Aorta (tissue), 5 donors: ENCODE results near the gene SIAH1. TPM values are rescaled to one million over a fixed set of nuclear protein-coding genes. Genes with fewer than 3 reads are reported as not detected.
"Not testable (repeated sequence)": the region's sequence is repeated elsewhere in the genome, so short reads cannot be mapped to it uniquely, and the experiment has no call there.

Experiments
- ATAC-seq: fragments of 200-7000 bp; cut with Tn5 transposase; one replicate; pipeline ENCODE4 v1.9.1; 2022; ENCODE audit warnings: moderate library complexity; ENCODE audit not compliant: low FRiP score
- DNase-seq, 2 donors: peaks; one replicate each; pipeline ENCODE4 v3.0.0-alpha.2; 2020
- H3K27ac ChIP-seq, 2 donors: one replicate each; pipeline ENCODE4 v1.5.1; 2013; ENCODE audit warnings: low read length in 2 of 2, mild to moderate bottlenecking in 2 of 2, moderate library complexity in 2 of 2, control low read depth in 1 of 2, inconsistent platforms in 1 of 2, low read depth in 1 of 2
- H3K27me3 ChIP-seq, 2 donors: one replicate each; pipeline ENCODE4 v1.6.1; 2013; ENCODE audit warnings: control low read depth in 1 of 2, low read length in 1 of 2, mild to moderate bottlenecking in 1 of 2, moderate library complexity in 1 of 2; ENCODE audit not compliant: insufficient read depth in 2 of 2, control insufficient read depth in 1 of 2
- H3K36me3 ChIP-seq, 2 donors: one replicate each; pipeline ENCODE4 v1.6.1; 2013; ENCODE audit warnings: control low read depth in 1 of 2, low read length in 1 of 2, mild to moderate bottlenecking in 1 of 2; ENCODE audit not compliant: insufficient read depth in 2 of 2, control insufficient read depth in 1 of 2
- H3K4me1 ChIP-seq, 2 donors: one replicate each; pipeline ENCODE4 v1.6.1; 2013; ENCODE audit warnings: low read length in 2 of 2, control low read depth in 1 of 2, mild to moderate bottlenecking in 1 of 2, moderate library complexity in 1 of 2; ENCODE audit not compliant: insufficient read depth in 2 of 2, control insufficient read depth in 1 of 2
- H3K4me3 ChIP-seq, 2 donors: one replicate each; pipeline ENCODE4 v1.5.1; 2013; ENCODE audit warnings: low read length in 2 of 2, control low read depth in 1 of 2, mild to moderate bottlenecking in 1 of 2
- H3K9me3 ChIP-seq: one replicate; pipeline ENCODE4 v1.6.1; 2013; ENCODE audit warnings: mild to moderate bottlenecking, low read length; ENCODE audit not compliant: control insufficient read depth
- WGBS, 2 donors: extraction: QIAGEN DNeasy Blood & Tissue Kit; methylation state at CpG; one replicate each; pipeline ENCODE4 v1.1.7; 2013; 5-methylcytosine and 5-hydroxymethylcytosine counted together
- intact Hi-C, 2 donors: fragments of 100-400 bp; cut with DNase I; formaldehyde crosslinking; loops; one replicate each; pipeline versions ENCODE4 v1.14.2 to v1.15.0; 2022
- polyA plus RNA-seq, 2 donors: library from polyadenylated mRNA; stranded (reverse); fragments of 200-250 nt; gene quantifications; one replicate each; pipeline ENCODE4 v1.2.3, GENCODE V29; 2013
- total RNA-seq, 2 donors: library from RNA; stranded (reverse); fragmentation: NEBNext Ultra II Directional; extraction: Animal tissue kit (Norgen Biotek cat#: 25700); gene quantifications; one replicate each; pipeline ENCODE4 v1.2.1, GENCODE V29; 2021
- donor health status: healthy with polysubstance abuse.
- donor health status: Bipolar disorder and iron deficiency.
- donor health status: DM: no; HTN: no; CAD: no.
- donor health status: DM: no; HTN: no; CAD: no.
- donor health status: DM: yes; HTN: yes; CAD: no.

The SIAH1 gene
- total and polyA plus RNA-seq, 4 donors = 12.7 to 24.3 (median 19.6) TPM

DNA sequence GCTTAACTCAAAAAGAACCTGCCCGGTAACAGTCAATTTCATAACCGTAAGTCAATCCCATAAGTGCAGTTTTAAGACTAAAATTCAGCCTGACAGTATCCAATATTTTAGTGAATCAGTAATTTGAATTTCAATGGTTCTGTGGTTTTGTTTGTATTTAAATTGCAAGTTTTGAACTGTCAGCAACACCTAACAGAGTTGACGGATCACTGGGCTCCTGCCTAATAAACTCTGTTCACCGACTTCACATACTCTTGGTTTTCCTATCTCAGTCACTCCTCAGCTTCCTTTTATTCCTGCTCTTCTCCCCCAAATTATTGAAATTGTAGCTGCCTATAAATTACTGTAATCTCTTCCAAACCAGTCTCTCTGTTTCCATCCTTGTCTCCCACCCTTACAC, 12.5 kb downstream of the SIAH1 start:
- DNase-seq (no peak), ATAC-seq (no peak)
- Histone ChIP-seq H3K9me3 (no peaks in the 10 kb centered on the region), H3K4me1 (peaks cover 1 to 15% of the 10 kb centered on the region in 2 donors), H3K36me3 (no peaks in the 10 kb centered on the region), H3K4me3 (no peak overlapping the region), H3K27me3 (no peaks in the 10 kb centered on the region), H3K27ac (no peak overlapping the region)
- 96 to 97% methylated on average over 4 of the region's 4 CpGs for WGBS, 2 donors
- intact Hi-C loops = no loop called here

DNA sequence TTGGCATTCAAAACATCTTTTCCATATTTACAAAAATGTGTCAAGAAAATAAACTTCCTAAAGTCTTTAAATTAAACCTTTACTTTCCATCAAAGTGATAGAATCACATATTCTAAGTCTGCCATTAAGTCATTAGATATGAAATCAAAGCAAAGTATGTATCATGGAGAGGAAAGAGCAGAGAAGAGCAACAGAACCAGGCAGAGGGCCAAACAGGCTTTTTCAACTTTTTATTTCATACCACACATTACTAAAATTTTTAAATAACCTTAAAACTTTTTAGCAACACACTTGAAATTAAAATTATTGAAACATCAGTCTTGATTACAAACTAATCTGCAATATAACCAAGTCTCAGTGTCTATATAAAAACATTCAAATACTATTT, 13.8 kb downstream of the SIAH1 start:
- intact Hi-C loops = no loop called here
- H3K27ac ChIP-seq = no peak overlapping the region
- ATAC-seq (no peak), DNase-seq (no peak)
- peaks cover 6 to 15% of the 10 kb centered on the region in 2 donors for H3K4me1 ChIP-seq
- H3K4me3 ChIP-seq = no peak overlapping the region
- no peaks in the 10 kb centered on the region for H3K9me3 ChIP-seq
- no peaks in the 10 kb centered on the region for H3K36me3 ChIP-seq
- H3K27me3 ChIP-seq = no peaks in the 10 kb centered on the region

DNA sequence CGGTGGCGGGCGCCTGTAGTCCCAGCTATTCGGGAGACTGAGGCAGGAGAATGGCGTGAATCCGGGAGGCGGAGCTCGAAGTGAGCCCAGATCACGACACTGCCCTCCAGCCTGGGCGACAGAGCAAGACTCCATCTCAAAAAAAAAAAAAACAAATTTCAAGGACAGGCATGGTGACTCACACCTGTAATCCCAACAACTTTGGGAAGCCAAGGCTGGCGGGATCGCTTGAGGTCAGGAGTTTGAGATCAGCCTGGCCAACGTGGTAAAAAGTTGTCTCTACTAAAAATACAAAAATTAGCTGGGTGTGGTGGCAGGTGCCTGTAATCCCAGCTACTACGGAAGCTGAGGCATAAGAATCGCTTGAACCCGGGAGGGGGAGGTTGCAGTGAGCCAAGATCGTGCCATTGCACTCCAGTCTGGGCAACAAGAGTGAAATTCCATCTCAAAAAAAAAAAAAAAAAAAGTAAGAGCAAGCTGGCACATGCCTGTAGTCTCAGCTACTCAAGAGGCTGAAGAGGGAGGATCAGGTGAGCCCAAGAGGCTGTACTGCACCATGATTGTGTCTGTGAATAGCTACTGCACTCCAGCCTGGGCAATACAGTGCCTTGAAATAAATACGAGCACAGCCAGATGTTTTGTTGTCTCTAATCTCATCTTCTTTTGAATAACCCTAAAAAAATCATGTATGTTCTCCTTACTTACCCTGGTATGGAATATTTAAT, 14.4 kb downstream of the SIAH1 start:
- WGBS, 2 donors = 76 to 77% methylated on average over 18 of the region's 18 CpGs
- H3K9me3 ChIP-seq, intact Hi-C loops, ATAC-seq, H3K36me3 ChIP-seq, H3K4me3 ChIP-seq, H3K27me3 ChIP-seq, DNase-seq, H3K27ac ChIP-seq: not testable (repeated sequence)
- H3K4me1 ChIP-seq = peaks cover 6 to 15% of the 10 kb centered on the region in 2 donors

DNA sequence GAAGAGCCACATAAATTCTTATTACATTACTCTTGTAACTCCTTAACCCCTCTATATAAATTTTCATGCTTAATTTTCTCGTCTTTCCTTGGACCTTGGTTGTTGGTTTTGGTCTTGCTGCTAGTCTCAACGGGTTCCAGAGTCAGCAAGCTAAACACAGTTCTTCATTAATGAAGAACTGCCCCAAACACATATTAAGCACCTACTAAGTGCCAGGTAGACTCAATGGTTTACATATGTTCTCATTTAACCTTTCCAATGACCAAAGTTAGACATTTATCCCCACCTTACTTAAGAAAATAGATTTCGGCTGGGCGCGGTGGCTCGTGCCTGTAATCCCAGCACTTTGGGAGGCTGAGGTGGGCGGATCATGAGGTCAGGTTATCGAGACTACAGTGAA, 15.0 kb downstream of the SIAH1 start:
- intact Hi-C loops = no loop called here
- DNase-seq (no peak), ATAC-seq (no peak)
- Histone ChIP-seq H3K36me3 (no peaks in the 10 kb centered on the region), H3K27me3 (no peaks in the 10 kb centered on the region), H3K9me3 (no peaks in the 10 kb centered on the region), H3K27ac (no peak overlapping the region), H3K4me1 (peaks cover 6 to 15% of the 10 kb centered on the region in 2 donors), H3K4me3 (no peak overlapping the region)
- WGBS, 2 donors = 88 to 90% methylated on average over 8 of the region's 8 CpGs

DNA sequence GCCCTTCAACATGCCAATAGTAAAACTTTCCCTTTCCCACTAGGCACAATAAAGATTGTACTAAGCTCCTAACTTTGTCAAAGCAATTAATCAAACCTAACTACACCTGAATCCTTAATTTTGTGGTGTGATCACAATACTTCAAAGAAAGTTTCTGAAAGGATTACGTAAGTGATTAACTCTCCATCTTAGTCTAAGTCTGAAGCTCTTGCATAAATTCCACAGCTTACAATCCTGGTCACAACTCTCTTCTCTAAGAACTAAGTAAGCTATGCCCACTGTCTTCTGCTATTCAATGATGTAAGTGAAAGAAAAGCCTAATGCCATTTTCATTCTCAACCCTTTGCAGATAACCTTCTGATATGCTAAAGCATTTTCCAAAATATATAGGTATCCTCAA, 15.4 kb downstream of the SIAH1 start:
- WGBS, 2 donors = 80 to 86% methylated on average over 1 of the region's 1 CpG
- intact Hi-C loops = loop anchor here in 1 of 2 donors (5.0 to 10.0 kb wide), 3 partner anchors 95 to 248 kb away; no protein-coding TSS in a partner anchor

DNA sequence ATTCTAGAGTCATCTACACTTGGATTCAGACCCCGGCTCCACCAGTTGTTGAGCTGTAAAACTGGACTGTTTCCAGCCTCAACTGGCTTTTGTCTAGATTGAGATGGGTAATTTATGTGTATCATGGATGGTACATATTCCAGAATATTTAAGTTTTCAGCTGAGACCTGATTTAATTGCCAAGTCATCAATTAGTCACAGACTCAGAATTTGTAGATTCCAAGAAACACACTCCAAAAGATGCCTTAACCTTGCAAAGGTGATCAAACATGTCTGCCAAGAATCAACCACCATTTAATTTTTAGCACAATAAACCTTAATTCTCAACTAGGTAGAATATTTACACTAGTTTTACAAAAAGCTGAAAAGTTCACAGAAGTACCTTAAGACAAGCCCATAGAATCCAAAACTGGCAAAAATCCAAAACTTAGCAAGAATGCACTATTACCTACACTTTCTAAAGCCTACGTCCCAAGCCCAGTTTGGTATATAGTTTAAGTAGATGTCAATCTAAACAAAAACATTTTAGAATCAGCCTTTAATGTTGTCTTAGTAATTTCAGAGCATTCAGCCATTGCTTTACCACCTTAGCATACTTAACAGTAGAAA, 17.7 kb downstream of the SIAH1 start:
- H3K27ac ChIP-seq = no peak overlapping the region

More for the DNA sequence above, 15.4 kb downstream of the SIAH1 start:
- Histone ChIP-seq H3K27ac (no peak overlapping the region), H3K27me3 (no peaks in the 10 kb centered on the region), H3K4me3 (no peak overlapping the region), H3K36me3 (no peaks in the 10 kb centered on the region), H3K4me1 (peaks cover 6 to 15% of the 10 kb centered on the region in 2 donors), H3K9me3 (no peaks in the 10 kb centered on the region)
- no peak for DNase-seq
- ATAC-seq = no peak

DNA sequence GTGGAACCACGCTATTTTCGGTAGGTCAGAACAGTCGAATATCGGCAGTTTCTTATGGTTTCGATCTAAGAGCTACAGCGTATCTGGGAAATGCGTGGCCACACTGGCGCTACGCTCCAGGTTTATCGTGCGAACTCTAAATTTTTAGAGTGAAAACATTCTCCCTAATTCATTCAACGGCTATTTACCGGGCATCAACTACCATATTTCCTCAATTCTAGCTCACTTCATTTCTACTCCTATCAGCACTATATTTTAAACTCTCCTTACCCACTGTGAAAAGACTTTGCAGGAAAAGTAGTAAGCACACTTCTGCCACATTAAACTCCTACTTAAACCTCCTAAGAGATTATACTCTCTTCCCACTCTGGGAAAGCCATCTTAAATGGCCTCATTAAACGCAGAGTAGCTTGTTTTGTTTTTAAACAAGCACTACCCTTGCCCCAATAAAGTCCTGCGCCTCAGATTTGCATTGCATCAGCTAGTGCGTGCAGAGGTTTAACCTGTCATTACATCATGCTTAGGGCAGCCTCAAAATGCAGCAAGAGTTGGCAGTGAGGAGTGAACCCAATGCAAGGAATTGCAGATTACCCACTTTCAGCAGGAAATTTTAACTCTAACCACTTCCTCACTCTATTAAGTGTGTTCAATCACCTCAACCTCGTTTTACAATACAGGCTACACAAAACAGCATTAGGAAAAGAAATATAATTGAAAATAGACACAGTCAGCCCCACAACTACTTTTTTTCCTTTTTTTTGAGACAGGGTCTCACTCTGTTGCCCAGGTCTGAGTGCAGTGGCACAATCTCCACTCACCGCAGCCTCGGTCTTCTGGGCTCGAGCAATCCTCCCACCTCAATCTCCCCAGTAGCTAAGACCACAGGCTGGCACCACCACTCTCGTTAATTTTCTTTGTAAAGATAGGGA, 18.8 kb downstream of the SIAH1 start:
- intact Hi-C loops = loop anchor here in 1 of 2 donors (5.0 to 10.0 kb wide), 3 partner anchors 92 to 251 kb away; no protein-coding TSS in a partner anchor
- 16 to 17% methylated on average over 21 of the region's 21 CpGs for WGBS, 2 donors
- DNase-seq (no peak), ATAC-seq (peak; percentile 71)
- no peaks in the 10 kb centered on the region for H3K9me3 ChIP-seq
- peaks cover 0 to 6% of the 10 kb centered on the region in 2 donors for H3K4me1 ChIP-seq
- peak overlapping the region; percentile 43 to 67 for H3K4me3 ChIP-seq
- peak overlapping the region; percentile 16 to 31 for H3K27ac ChIP-seq
- H3K36me3 ChIP-seq = no peaks in the 10 kb centered on the region
- no peaks in the 10 kb centered on the region for H3K27me3 ChIP-seq

More for the DNA sequence above, 17.7 kb downstream of the SIAH1 start:
- no peak overlapping the region for H3K4me3 ChIP-seq
- no peaks in the 10 kb centered on the region for H3K9me3 ChIP-seq
- intact Hi-C loops = loop anchor here in 1 of 2 donors (5.0 to 10.0 kb wide), 3 partner anchors 93 to 250 kb away; no protein-coding TSS in a partner anchor
- H3K36me3 ChIP-seq = no peaks in the 10 kb centered on the region
- 46 to 47% methylated on average over 2 of the region's 2 CpGs for WGBS, 2 donors
- H3K4me1 ChIP-seq = peaks cover 0 to 6% of the 10 kb centered on the region in 2 donors
- DNase-seq (no peak), ATAC-seq (no peak)
- H3K27me3 ChIP-seq = no peaks in the 10 kb centered on the region

DNA sequence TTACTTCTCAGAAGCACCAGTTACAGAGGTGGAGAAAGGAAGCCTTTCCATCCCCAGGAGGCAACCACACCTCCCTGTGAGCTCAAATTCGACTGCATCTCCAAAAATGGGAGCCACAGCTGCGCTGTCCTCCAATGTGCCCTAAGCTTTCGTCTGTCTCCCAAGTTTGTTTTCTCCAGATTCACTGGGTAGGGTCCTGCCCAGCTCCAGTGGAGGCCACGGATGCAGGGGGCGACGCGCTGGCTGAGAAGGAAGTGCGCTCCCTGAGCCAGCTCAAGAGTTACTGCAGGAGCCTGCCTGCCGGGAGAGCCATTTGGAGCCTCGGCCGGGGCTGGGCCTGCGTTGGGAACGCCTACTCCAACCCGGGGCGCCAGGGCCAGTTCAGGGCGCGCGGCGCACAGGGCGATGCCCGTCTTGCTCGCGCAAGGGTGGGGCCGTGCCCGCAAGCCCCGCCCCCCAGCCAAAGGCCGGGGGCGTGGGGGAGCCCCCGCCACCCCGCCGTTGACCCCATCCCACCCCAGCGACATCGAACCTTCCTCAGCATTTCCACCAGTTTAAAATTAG, 19.5 kb downstream of the SIAH1 start:
- no peaks in the 10 kb centered on the region for H3K27me3 ChIP-seq
- H3K9me3 ChIP-seq = no peaks in the 10 kb centered on the region
- H3K27ac ChIP-seq = peak overlapping the region; percentile 19 to 31
- H3K4me1 ChIP-seq = peaks cover 0 to 6% of the 10 kb centered on the region in 2 donors
- 1 to 2% methylated on average over 26 to 33 of the region's 33 CpGs for WGBS, 2 donors
- peak overlapping the region; percentile 43 to 67 for H3K4me3 ChIP-seq
- no peaks in the 10 kb centered on the region for H3K36me3 ChIP-seq
- DNase-seq (peak; percentile 95 to 97), ATAC-seq (peak; percentile 97)
- intact Hi-C loops = loop anchor here in 1 of 2 donors (5.0 to 10.0 kb wide), 3 partner anchors 91 to 252 kb away; no protein-coding TSS in a partner anchor
